ENCODE results near the gene GNB1.
A peak's percentile ranks its signal among the peaks of the same experiment; 100 is the strongest.

The GNB1 gene

GRCh38 chr1:1899266-1899966, 8.5 kb upstream of the GNB1 start:
- peak in 1 of 2 experiments; percentile 30 for DNase-seq (ENCODE audit: low read depth in 1 of 2, low spot score in 1 of 2)
- in situ Hi-C loops (cut with HindIII; ENCODE audit: low pct_unique_long_range_greater_than_20kb, low sequenced_read_pairs) = no loop called here
- TF ChIP-seq JUND (IDR thresholded peaks at IDR 0.05; ENCODE audit: low read depth) = no peak

- in situ Hi-C loops (cut with HindIII; ENCODE audit: low pct_unique_long_range_greater_than_20kb, low sequenced_read_pairs) = no loop called here
- DNase-seq (ENCODE audit: low read depth in 1 of 2, low spot score in 1 of 2) = no peak
- TF ChIP-seq JUND (IDR thresholded peaks at IDR 0.05; ENCODE audit: low read depth) = no peak
Measured at GRCh38 chr1:1898246-1898933, 7.5 kb upstream of the GNB1 start.

DNA sequence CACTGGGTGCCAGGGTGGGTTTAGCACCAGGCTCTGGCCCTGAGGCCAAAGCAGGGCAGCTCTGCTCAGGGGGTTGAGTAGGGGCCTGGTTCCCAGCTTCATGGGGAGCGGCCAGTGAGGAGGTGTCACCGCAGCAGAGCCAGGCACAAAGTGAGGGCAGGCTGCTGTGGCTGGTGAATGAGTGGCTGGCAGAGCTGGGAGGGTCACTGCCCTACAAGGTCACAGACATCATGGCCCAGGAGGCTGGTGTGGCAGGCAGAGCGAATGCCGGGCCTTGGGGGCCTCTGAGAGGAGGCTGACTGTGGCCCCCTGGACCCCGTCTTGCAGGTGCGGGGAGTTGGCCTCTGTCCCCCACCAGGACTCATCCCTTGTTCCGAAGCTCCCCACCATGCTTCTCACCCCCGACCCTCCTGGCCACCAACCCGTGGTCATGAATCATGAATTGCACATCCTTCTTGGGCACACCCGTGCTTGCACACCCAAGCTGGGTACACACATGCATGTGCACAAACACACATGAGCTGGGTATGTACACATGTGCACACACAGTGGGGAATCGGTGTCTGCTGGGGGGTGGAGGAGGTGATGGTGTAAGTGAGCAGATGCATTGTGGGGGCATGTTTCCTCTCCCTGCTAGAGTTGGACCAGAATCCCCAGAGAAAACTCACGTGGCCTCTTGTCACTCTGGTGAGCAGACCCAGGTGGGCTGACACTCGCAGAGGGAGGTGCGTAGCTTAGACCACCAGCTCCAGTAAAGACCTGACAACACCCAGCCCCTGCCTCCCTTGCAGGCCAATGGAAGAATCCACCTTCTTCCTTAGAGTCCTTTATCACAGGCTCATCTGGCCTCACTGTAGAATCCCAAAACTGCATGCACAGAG, 4.8 kb upstream of the GNB1 start:
- DNase-seq (ENCODE audit: low read depth in 1 of 2, low spot score in 1 of 2) = no peak
- no peak for TF ChIP-seq JUND (IDR thresholded peaks at IDR 0.05; ENCODE audit: low read depth)
- in situ Hi-C loops (cut with HindIII; ENCODE audit: low pct_unique_long_range_greater_than_20kb, low sequenced_read_pairs) = no loop called here

DNA sequence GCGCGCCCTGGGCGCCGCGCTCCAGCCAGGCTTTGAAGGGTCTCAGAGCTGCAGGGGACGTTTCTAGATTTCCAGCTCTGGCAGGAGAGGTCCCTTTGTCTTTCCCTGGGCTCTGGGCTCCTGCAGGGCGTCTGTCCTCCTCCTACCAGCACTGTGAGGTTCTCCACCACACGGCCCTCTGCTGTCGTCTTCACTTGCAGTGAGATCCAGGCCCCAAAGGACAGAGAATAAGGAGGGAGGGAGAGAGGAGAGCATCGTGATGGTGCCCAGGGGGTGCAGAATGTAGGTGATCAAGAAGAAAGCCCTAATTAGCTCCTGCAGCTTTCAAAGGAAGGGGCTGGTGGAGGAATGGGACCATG, 4.2 kb upstream of the GNB1 start:
- in situ Hi-C loops (cut with HindIII; ENCODE audit: low pct_unique_long_range_greater_than_20kb, low sequenced_read_pairs) = no loop called here
- no peak for DNase-seq (ENCODE audit: low read depth in 1 of 2, low spot score in 1 of 2)
- TF ChIP-seq JUND (IDR thresholded peaks at IDR 0.05; ENCODE audit: low read depth) = no peak

GRCh38 chr1:1894354-1895059, 3.6 kb upstream of the GNB1 start:
- DNase-seq (ENCODE audit: low read depth in 1 of 2, low spot score in 1 of 2) = no peak
- in situ Hi-C loops (cut with HindIII; ENCODE audit: low pct_unique_long_range_greater_than_20kb, low sequenced_read_pairs) = no loop called here
- no peak for TF ChIP-seq JUND (IDR thresholded peaks at IDR 0.05; ENCODE audit: low read depth)

GRCh38 chr1:1893997-1894353, 3.1 kb upstream of the GNB1 start:
- DNase-seq (ENCODE audit: low read depth in 1 of 2, low spot score in 1 of 2) = no peak
- TF ChIP-seq JUND (IDR thresholded peaks at IDR 0.05; ENCODE audit: low read depth) = no peak
- in situ Hi-C loops (cut with HindIII; ENCODE audit: low pct_unique_long_range_greater_than_20kb, low sequenced_read_pairs) = no loop called here

- no peak for TF ChIP-seq JUND (IDR thresholded peaks at IDR 0.05; ENCODE audit: low read depth)
- DNase-seq (ENCODE audit: low read depth in 1 of 2, low spot score in 1 of 2) = no peak
- in situ Hi-C loops (cut with HindIII; ENCODE audit: low pct_unique_long_range_greater_than_20kb, low sequenced_read_pairs) = no loop called here
Measured at GRCh38 chr1:1893291-1893985, 2.6 kb upstream of the GNB1 start.

- DNase-seq (ENCODE audit: low read depth in 1 of 2, low spot score in 1 of 2) = no peak
- in situ Hi-C loops (cut with HindIII; ENCODE audit: low pct_unique_long_range_greater_than_20kb, low sequenced_read_pairs) = no loop called here
- TF ChIP-seq JUND (IDR thresholded peaks at IDR 0.05; ENCODE audit: low read depth) = no peak
Measured at GRCh38 chr1:1892763-1893120, 1.9 kb upstream of the GNB1 start.

DNA sequence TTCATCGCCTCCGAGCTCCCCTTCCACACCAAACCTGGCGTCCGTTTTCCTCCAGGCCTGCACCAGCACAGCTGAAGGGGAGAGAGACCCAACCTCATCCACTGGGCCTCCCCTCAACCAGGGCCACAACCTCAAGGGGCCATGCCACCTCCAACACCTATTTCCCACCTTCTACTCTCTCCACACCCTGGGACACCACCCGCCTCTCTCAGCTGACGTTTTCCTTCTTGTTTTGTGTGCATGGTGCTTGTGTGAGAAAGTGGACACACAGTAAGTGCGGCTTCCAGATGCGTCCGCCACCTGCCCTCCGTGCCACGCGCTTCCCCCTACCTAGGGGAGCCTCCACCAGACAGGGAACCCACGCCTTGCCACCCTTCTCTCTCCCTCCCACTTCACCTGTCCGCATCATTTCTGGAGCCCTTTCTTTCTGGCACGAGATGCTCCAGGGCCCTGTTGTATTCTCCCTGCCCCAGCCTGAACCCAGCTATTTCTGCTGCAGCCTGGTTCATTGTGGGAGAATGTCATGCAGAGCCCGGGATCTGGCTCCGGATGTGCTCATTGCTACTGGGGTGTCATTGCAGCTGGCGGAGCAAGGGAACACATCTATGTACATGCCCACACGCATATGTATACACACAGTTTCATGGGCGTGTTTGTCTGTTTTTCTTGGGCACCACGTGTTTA, 1.3 kb upstream of the GNB1 start:
- peak in 1 of 2 experiments; percentile 34 for DNase-seq (ENCODE audit: low read depth in 1 of 2, low spot score in 1 of 2)
- no peak for TF ChIP-seq JUND (IDR thresholded peaks at IDR 0.05; ENCODE audit: low read depth)
- in situ Hi-C loops (cut with HindIII; ENCODE audit: low pct_unique_long_range_greater_than_20kb, low sequenced_read_pairs) = no loop called here

- DNase-seq (ENCODE audit: low read depth in 1 of 2, low spot score in 1 of 2) = peak; percentile 48 to 75
- in situ Hi-C loops (cut with HindIII; ENCODE audit: low pct_unique_long_range_greater_than_20kb, low sequenced_read_pairs) = no loop called here
- TF ChIP-seq JUND (IDR thresholded peaks at IDR 0.05; ENCODE audit: low read depth) = no peak
Measured at GRCh38 chr1:1891349-1892078, 627 bp upstream of the GNB1 start.
